Panc1 (cell line): ENCODE data around the gene MXD4. TPM values are rescaled to one million over a fixed set of nuclear protein-coding genes. Genes with fewer than 3 reads are reported as not detected.

Experiments
- total RNA-seq: library from RNA; stranded (reverse); gene quantifications from one replicate; pipeline ENCODE4 v1.2.1, GENCODE V29; 2021; ENCODE audit not compliant: unreplicated experiment

The MXD4 gene
- total RNA-seq, 1 experiment from 2014 or later, result 32.7 TPM

Other genes starting within 250 kb of the MXD4 start
- 16.6 TPM for gene NAT8L, start 202.8 kb downstream of the MXD4 start, total RNA-seq
- gene HAUS3, start 20.0 kb downstream of the MXD4 start, total RNA-seq, result 11.2 TPM
- 4.3 TPM for gene POLN, start 20.0 kb downstream of the MXD4 start, total RNA-seq
- gene ZFYVE28, start 156.5 kb upstream of the MXD4 start, total RNA-seq, result 11.9 TPM
- 0.33 TPM for gene CFAP99, start 156.8 kb upstream of the MXD4 start, total RNA-seq
- 55.0 TPM for gene RNF4, start 207.0 kb upstream of the MXD4 start, total RNA-seq